HCT116 (cell line): ENCODE measurements around the gene NLGN2. TPM values are rescaled to one million over a fixed set of nuclear protein-coding genes. Genes with fewer than 3 reads are reported as not detected.

ENCODE experiments used
- ATAC-seq: fragments of 200-7000 bp; cut with Tn5 transposase; 2 replicates; pipeline ENCODE4 v1.9.1; 2020; ENCODE audit warnings: mild to moderate bottlenecking, moderate library complexity
- BruUV-seq: library from RNA; stranded (reverse); fragments of 400-500 nt; replicated peaks from 2 replicates; lab custom pipeline; 2021; lab: Mats Ljungman, UMichigan
- CTCF ChIA-PET: fragments of 300-600 bp; sonication (Branson Sonifier 250); formaldehyde crosslinking; loops from one replicate; lab custom pipeline; 2021; ENCODE audit warnings: antibody characterized with exemption; lab: Charles Lee
- POLR2A ChIA-PET: fragments of 300-600, 350-600 bp; sonication (Branson Sonifier 250); formaldehyde crosslinking; loops from one replicate; lab custom pipeline; 2021; ENCODE audit warnings: antibody characterized with exemption; lab: Charles Lee
- RAD21 ChIA-PET, 2 experiments: fragments of 300-600 bp; sonication (Branson Sonifier 250); formaldehyde crosslinking; loops; one replicate each; lab custom pipeline; 2023; ENCODE audit warnings: low total read pairs in 2 of 2; ENCODE audit not compliant: uncharacterized antibody in 2 of 2, unreplicated experiment in 2 of 2, low non-redundant PET in 1 of 2; lab: Charles Lee
- DNase-seq: peaks from one replicate; pipeline ENCODE4 v3.0.0-alpha.2; 2010; ENCODE audit warnings: low read depth, low spot score
- H2AFZ ChIP-seq: fragments of 200-600 bp; shearing (Covaris generic), sonication (generic); 2 replicates; pipeline ENCODE4 v1.6.1; 2017; ENCODE audit warnings: low read depth, mixed run types, mixed read lengths, antibody characterized with exemption, low read length; ENCODE audit not compliant: poor library complexity, severe bottlenecking
- H3K27ac ChIP-seq: 2 replicates; pipeline ENCODE4 v1.5.1; 2012; ENCODE audit warnings: low read depth, low read length
- H3K27me3 ChIP-seq: fragments of 200-600 bp; sonication (generic); 2 replicates; pipeline ENCODE4 v1.6.1; 2016; ENCODE audit warnings: mixed run types, low read length, mixed read lengths; ENCODE audit not compliant: insufficient read depth
- H3K36me3 ChIP-seq, 2 experiments: fragments of 200-500 bp in 1 of 2; fragments of 200-600 bp in 1 of 2; sonication (Bioruptor generic) in 1 of 2; sonication (generic) in 1 of 2; 2 replicates each; pipeline versions ENCODE4 v1.5.1 to v1.6.1; 2014 to 2016; ENCODE audit warnings: low read length in 2 of 2, inconsistent platforms in 1 of 2, mixed read lengths in 1 of 2, mixed run types in 1 of 2; ENCODE audit not compliant: insufficient read depth in 2 of 2, control insufficient read depth in 1 of 2
- H3K4me1 ChIP-seq, 2 experiments: fragments of 200-600 bp in 1 of 2; sonication (generic) in 1 of 2; 2 replicates each; pipeline versions ENCODE4 v1.5.1 to v1.6.1; 2012 to 2017; ENCODE audit warnings: low read length in 2 of 2, inconsistent platforms in 1 of 2, mild to moderate bottlenecking in 1 of 2, mixed read lengths in 1 of 2, mixed run types in 1 of 2, moderate library complexity in 1 of 2; ENCODE audit not compliant: insufficient read depth in 2 of 2, control insufficient read depth in 1 of 2
- H3K4me2 ChIP-seq: fragments of 200-600 bp; sonication (generic); 2 replicates; pipeline ENCODE4 v1.6.1; 2017; ENCODE audit warnings: mixed run types, low read length, mixed read lengths
- H3K4me3 ChIP-seq, 2 experiments: fragments of 200-600 bp in 1 of 2; sonication (generic) in 1 of 2; replicated peaks in 1 of 2; 2 replicates each; pipeline ENCODE4 v1.5.1; 2011 to 2016; ENCODE audit warnings: low read length in 2 of 2, control low read depth in 1 of 2, low read depth in 1 of 2, mild to moderate bottlenecking in 1 of 2, mixed read lengths in 1 of 2, mixed run types in 1 of 2
- H3K79me2 ChIP-seq: fragments of 200-600 bp; sonication (generic); 2 replicates; pipeline ENCODE4 v1.6.1; 2017; ENCODE audit warnings: mild to moderate bottlenecking, mixed run types, low read length, moderate library complexity, mixed read lengths; ENCODE audit not compliant: insufficient read depth
- H3K9ac ChIP-seq: fragments of 200-600 bp; sonication (generic); 2 replicates; pipeline ENCODE4 v1.6.1; 2016; ENCODE audit warnings: low read length, mixed read lengths
- H3K9me2 ChIP-seq: fragments of 200-600 bp; sonication (generic), shearing (Covaris generic); 2 replicates; pipeline ENCODE4 v1.6.1; 2017; ENCODE audit warnings: mixed run types, mild to moderate bottlenecking, moderate library complexity; ENCODE audit not compliant: insufficient read depth
- H3K9me3 ChIP-seq, 2 experiments: fragments of 200-500 bp in 1 of 2; fragments of 200-600 bp in 1 of 2; sonication (Bioruptor generic) in 1 of 2; sonication (generic) in 1 of 2; 2 replicates each; pipeline ENCODE4 v1.6.1; 2014 to 2017; ENCODE audit warnings: low read length in 2 of 2, mixed read lengths in 2 of 2, inconsistent platforms in 1 of 2, low read depth in 1 of 2, mild to moderate bottlenecking in 1 of 2, mixed run types in 1 of 2, moderate library complexity in 1 of 2; ENCODE audit not compliant: control insufficient read depth in 1 of 2, insufficient read depth in 1 of 2
- H4K20me1 ChIP-seq: fragments of 200-600 bp; sonication (generic), shearing (Covaris generic); 2 replicates; pipeline ENCODE4 v1.6.1; 2017; ENCODE audit warnings: mixed run types, mild to moderate bottlenecking, moderate library complexity; ENCODE audit not compliant: insufficient read depth
- EGR1 ChIP-seq: IDR thresholded peaks from 2 replicates; pipeline ENCODE4 v1.6.1; 2012; ENCODE audit warnings: low read depth
- EZH2 ChIP-seq: fragments of 200-600 bp; sonication (generic); IDR thresholded peaks from 2 replicates; pipeline ENCODE4 v1.6.1; 2017; ENCODE audit warnings: antibody characterized with exemption, mixed run types
- FOSL1 ChIP-seq: IDR thresholded peaks from 2 replicates; pipeline ENCODE4 v1.6.1; 2012; ENCODE audit warnings: low read depth
- MAX ChIP-seq: IDR thresholded peaks from 2 replicates; pipeline ENCODE4 v1.6.1; 2012
- POLR2AphosphoS5 ChIP-seq: IDR thresholded peaks from 2 replicates; pipeline ENCODE4 v1.6.1; 2011; ENCODE audit warnings: mild to moderate bottlenecking, low read depth, low read length, moderate library complexity
- SIN3A ChIP-seq: IDR thresholded peaks from 2 replicates; pipeline ENCODE4 v1.6.1; 2012; ENCODE audit warnings: low read depth
- YY1 ChIP-seq: IDR thresholded peaks from 2 replicates; pipeline ENCODE4 v1.6.1; 2011; ENCODE audit warnings: low read length, low read depth, moderate library complexity, mild to moderate bottlenecking; ENCODE audit not compliant: insufficient replicate concordance; ENCODE audit errors: extremely low read depth
- ZNF274 ChIP-seq: fragments of 200-500 bp; sonication (Bioruptor generic); IDR thresholded peaks from 2 replicates; pipeline ENCODE4 v1.6.1; 2014; ENCODE audit warnings: mild to moderate bottlenecking, low read depth, low read length, inconsistent platforms
- intact Hi-C: fragments of 100-400 bp; cut with micrococcal nuclease; formaldehyde crosslinking; loops from 2 replicates; pipeline ENCODE4 v1.10.0; 2022
- total RNA-seq: library from RNA; stranded (reverse); gene quantifications from one replicate; pipeline ENCODE4 v1.2.1, GENCODE V29; 2021; ENCODE audit not compliant: unreplicated experiment
- TF ChIP-seq, protein P1 (sequence below): IDR thresholded peaks from 2 replicates; pipeline ENCODE4 v1.6.1; 2011; ENCODE audit warnings: mild to moderate bottlenecking, low read length, moderate library complexity; ENCODE audit not compliant: insufficient replicate concordance; ENCODE audit errors: extremely low read depth

Gene NLGN2
- total RNA-seq, 1 experiment from 2014 or later: 60.5 TPM

- TF ChIP-seq SIN3A: no peak
- Histone ChIP-seq H3K9me3 (no peaks in the 10 kb centered on the region), H2AFZ (no peak overlapping the region), H3K9me2 (no peaks in the 10 kb centered on the region), H3K27me3 (no peaks in the 10 kb centered on the region), H3K4me1 (no peaks in the 10 kb centered on the region), H3K36me3 (no peaks in the 10 kb centered on the region), H3K27ac (no peak overlapping the region), H3K4me3 (no peak overlapping the region), H3K4me2 (no peak overlapping the region), H3K79me2 (no peaks in the 10 kb centered on the region), H4K20me1 (no peaks in the 10 kb centered on the region), H3K9ac (no peak overlapping the region)
- ATAC-seq: no peak
- ChIA-PET RAD21 (no interaction called here), CTCF (no interaction called here), POLR2A (no interaction called here)
- no peak for DNase-seq
- intact Hi-C loops: no loop called here
- no TSS peak for BruUV-seq
These were observed 18.7 kb downstream of the NLGN2 start for GRCh38 chr17:7426203-7426863.

- Histone ChIP-seq H3K9ac (no peak overlapping the region), H3K4me3 (no peak overlapping the region), H3K4me1 (no peaks in the 10 kb centered on the region), H3K27me3 (no peaks in the 10 kb centered on the region), H3K9me2 (no peaks in the 10 kb centered on the region), H4K20me1 (no peaks in the 10 kb centered on the region), H3K9me3 (no peaks in the 10 kb centered on the region), H3K36me3 (no peaks in the 10 kb centered on the region), H2AFZ (no peak overlapping the region), H3K27ac (no peak overlapping the region), H3K4me2 (no peak overlapping the region), H3K79me2 (no peaks in the 10 kb centered on the region)
- ChIA-PET POLR2A (no interaction called here), RAD21 (no interaction called here), CTCF (no interaction called here)
- BruUV-seq: no TSS peak
- ATAC-seq (no peak), DNase-seq (no peak)
- TF ChIP-seq EZH2 (no peak), FOSL1 (no peak), ZNF274 (no peak), MAX (no peak), YY1 (no peak), POLR2AphosphoS5 (no peak), EGR1 (no peak)
- TF ChIP-seq, protein P1, sequence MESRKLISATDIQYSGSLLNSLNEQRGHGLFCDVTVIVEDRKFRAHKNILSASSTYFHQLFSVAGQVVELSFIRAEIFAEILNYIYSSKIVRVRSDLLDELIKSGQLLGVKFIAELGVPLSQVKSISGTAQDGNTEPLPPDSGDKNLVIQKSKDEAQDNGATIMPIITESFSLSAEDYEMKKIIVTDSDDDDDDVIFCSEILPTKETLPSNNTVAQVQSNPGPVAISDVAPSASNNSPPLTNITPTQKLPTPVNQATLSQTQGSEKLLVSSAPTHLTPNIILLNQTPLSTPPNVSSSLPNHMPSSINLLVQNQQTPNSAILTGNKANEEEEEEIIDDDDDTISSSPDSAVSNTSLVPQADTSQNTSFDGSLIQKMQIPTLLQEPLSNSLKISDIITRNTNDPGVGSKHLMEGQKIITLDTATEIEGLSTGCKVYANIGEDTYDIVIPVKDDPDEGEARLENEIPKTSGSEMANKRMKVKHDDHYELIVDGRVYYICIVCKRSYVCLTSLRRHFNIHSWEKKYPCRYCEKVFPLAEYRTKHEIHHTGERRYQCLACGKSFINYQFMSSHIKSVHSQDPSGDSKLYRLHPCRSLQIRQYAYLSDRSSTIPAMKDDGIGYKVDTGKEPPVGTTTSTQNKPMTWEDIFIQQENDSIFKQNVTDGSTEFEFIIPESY: no peak
- intact Hi-C loops: no loop called here
These were observed 19.3 kb downstream of the NLGN2 start for GRCh38 chr17:7426896-7427489.
